Effector memory CD4-positive, alpha-beta T cell (primary cell): ENCODE results near the gene FTO.
A peak's percentile ranks its signal among the peaks of the same experiment; 100 is the strongest.

Experiments used
- DNase-seq, 3 donors: peaks; one replicate each; pipeline ENCODE4 v3.0.0-alpha.2; 2020
- H3K27ac ChIP-seq: 2 replicates; pipeline ENCODE4 v1.7.0; 2013; ENCODE audit warnings: mild to moderate bottlenecking, low read length, moderate library complexity; ENCODE audit not compliant: insufficient read depth, poor library complexity, severe bottlenecking
- H3K27me3 ChIP-seq: replicated peaks from 2 replicates; pipeline ENCODE4 v1.7.0; 2013; ENCODE audit warnings: mild to moderate bottlenecking, low read length; ENCODE audit not compliant: insufficient read depth, control insufficient read depth, poor library complexity, severe bottlenecking
- H3K36me3 ChIP-seq: 2 replicates; pipeline ENCODE4 v1.7.0; 2013; ENCODE audit warnings: mild to moderate bottlenecking, low read length, moderate library complexity; ENCODE audit not compliant: control insufficient read depth, insufficient read depth
- H3K4me1 ChIP-seq: 2 replicates; pipeline ENCODE4 v1.7.0; 2013; ENCODE audit warnings: low read length, mild to moderate bottlenecking; ENCODE audit not compliant: control insufficient read depth, insufficient read depth, poor library complexity, severe bottlenecking
- H3K4me3 ChIP-seq: 2 replicates; pipeline ENCODE4 v1.7.0; 2013; ENCODE audit warnings: low read length, low read depth, mild to moderate bottlenecking; ENCODE audit not compliant: insufficient read depth, poor library complexity, severe bottlenecking
- H3K9me3 ChIP-seq: 2 replicates; pipeline ENCODE4 v1.7.0; 2013; ENCODE audit warnings: mild to moderate bottlenecking, low read length, moderate library complexity; ENCODE audit not compliant: control insufficient read depth

Gene FTO

GRCh38 chr16:53743149-53743566 is 39.2 kb downstream of the FTO start:
- H3K36me3 ChIP-seq, result no peaks in the 10 kb centered on the region
- no peak for DNase-seq
- H3K27ac ChIP-seq, result no peak overlapping the region

GRCh38 chr16:53744449-53744848 is 40.5 kb downstream of the FTO start:
- Histone ChIP-seq H3K4me1 (peaks cover 6% of the 10 kb centered on the region), H3K27me3 (no peaks in the 10 kb centered on the region), H3K9me3 (no peaks in the 10 kb centered on the region), H3K36me3 (no peaks in the 10 kb centered on the region), H3K27ac (no peak overlapping the region), H3K4me3 (no peak overlapping the region)
- peak in 1 of 3 donors; percentile 2 for DNase-seq

More at GRCh38 chr16:53743149-53743566, 39.2 kb downstream of the FTO start:
- Histone ChIP-seq H3K27me3 (no peaks in the 10 kb centered on the region), H3K4me1 (peaks cover 6% of the 10 kb centered on the region), H3K9me3 (no peaks in the 10 kb centered on the region), H3K4me3 (no peak overlapping the region)

- Histone ChIP-seq H3K27ac (no peak overlapping the region), H3K4me1 (peaks cover 6% of the 10 kb centered on the region), H3K9me3 (no peaks in the 10 kb centered on the region), H3K27me3 (no peaks in the 10 kb centered on the region), H3K4me3 (no peak overlapping the region), H3K36me3 (no peaks in the 10 kb centered on the region)
- DNase-seq, result no peak
Observed at GRCh38 chr16:53745086-53745485, 41.1 kb downstream of the FTO start.

- no peak for DNase-seq
- Histone ChIP-seq H3K27me3 (no peaks in the 10 kb centered on the region), H3K27ac (no peak overlapping the region), H3K4me3 (no peak overlapping the region), H3K4me1 (peaks cover 6% of the 10 kb centered on the region), H3K9me3 (no peaks in the 10 kb centered on the region), H3K36me3 (no peaks in the 10 kb centered on the region)
Observed at GRCh38 chr16:53745753-53746266, 41.9 kb downstream of the FTO start.

GRCh38 chr16:53752560-53752959 is 48.6 kb downstream of the FTO start:
- Histone ChIP-seq H3K27me3 (no peaks in the 10 kb centered on the region), H3K4me3 (no peak overlapping the region), H3K9me3 (no peaks in the 10 kb centered on the region), H3K36me3 (no peaks in the 10 kb centered on the region), H3K27ac (no peak overlapping the region), H3K4me1 (no peaks in the 10 kb centered on the region)
- no peak for DNase-seq

GRCh38 chr16:53753431-53753830 is 49.5 kb downstream of the FTO start:
- Histone ChIP-seq H3K9me3 (no peaks in the 10 kb centered on the region), H3K27ac (no peak overlapping the region), H3K4me3 (no peak overlapping the region), H3K27me3 (no peaks in the 10 kb centered on the region), H3K4me1 (no peaks in the 10 kb centered on the region), H3K36me3 (no peaks in the 10 kb centered on the region)
- DNase-seq, result no peak

GRCh38 chr16:53755026-53755910 is 51.3 kb downstream of the FTO start:
- Histone ChIP-seq H3K4me3 (no peak overlapping the region), H3K9me3 (no peaks in the 10 kb centered on the region), H3K4me1 (no peaks in the 10 kb centered on the region), H3K27me3 (no peaks in the 10 kb centered on the region), H3K36me3 (no peaks in the 10 kb centered on the region), H3K27ac (no peak overlapping the region)
- no peak for DNase-seq

GRCh38 chr16:53756275-53756996 is 52.5 kb downstream of the FTO start:
- Histone ChIP-seq H3K27ac (no peak overlapping the region), H3K36me3 (no peaks in the 10 kb centered on the region), H3K4me1 (no peaks in the 10 kb centered on the region), H3K27me3 (no peaks in the 10 kb centered on the region), H3K4me3 (no peak overlapping the region), H3K9me3 (no peaks in the 10 kb centered on the region)
- DNase-seq, result no peak

- H3K4me1 ChIP-seq, result no peaks in the 10 kb centered on the region
- no peak overlapping the region for H3K4me3 ChIP-seq
- DNase-seq, result no peak
- no peaks in the 10 kb centered on the region for H3K27me3 ChIP-seq
- no peaks in the 10 kb centered on the region for H3K36me3 ChIP-seq
- no peak overlapping the region for H3K27ac ChIP-seq
- H3K9me3 ChIP-seq, result no peaks in the 10 kb centered on the region
Observed at GRCh38 chr16:53757971-53758609, 54.1 kb downstream of the FTO start.
